K562 (cell line): Measurements from ENCODE around the gene ZNF516.

Experiments
- CTBP1 ChIP-seq: fragments of 450-650 bp; IDR thresholded peaks from 2 replicates; pipeline ENCODE4 v1.6.1; 2016; ENCODE audit warnings: borderline replicate concordance
- HIVEP1 ChIP-seq: fragments of 250-450 bp; sonication (Bioruptor Pico); IDR thresholded peaks from 2 replicates; pipeline ENCODE4 v1.4.0; 2020; ENCODE audit warnings: mild to moderate bottlenecking
- POLR2A ChIP-seq: fragments of 450-650 bp; conservative IDR thresholded peaks from 2 replicates; pipeline ENCODE4 v1.6.1; 2016
- ZNF263 ChIP-seq: sonication (generic); formaldehyde crosslinking; IDR thresholded peaks from 2 replicates; pipeline ENCODE4 v1.8.0; 2022; ENCODE audit warnings: mild to moderate bottlenecking, missing genetic modification reagents, borderline replicate concordance
- TF ChIP-seq, protein P1 (sequence below): sonication (generic); formaldehyde crosslinking; IDR thresholded peaks from 2 replicates; pipeline ENCODE4 v1.8.1; 2022; ENCODE audit warnings: missing genetic modification reagents

DNA sequence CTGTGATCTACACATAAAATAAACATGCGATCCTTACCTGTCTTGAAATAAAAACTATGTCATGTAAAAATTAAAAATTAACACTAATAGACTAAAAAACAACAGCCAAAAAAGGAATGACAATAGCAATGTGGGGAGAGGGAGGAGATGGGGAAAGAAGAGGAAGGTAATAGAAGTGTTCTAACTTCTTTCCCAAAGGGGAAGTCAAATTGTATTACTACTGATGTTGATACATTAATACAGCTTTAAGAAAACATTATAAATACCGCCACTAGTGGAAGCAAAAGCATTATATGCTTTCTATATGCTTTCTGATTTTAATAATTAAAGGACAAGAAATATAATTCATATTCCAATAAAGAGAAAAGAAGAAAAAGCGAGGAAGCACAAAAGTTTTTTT, 22.2 kb downstream of the ZNF516 start:
- TF ChIP-seq, protein P1, sequence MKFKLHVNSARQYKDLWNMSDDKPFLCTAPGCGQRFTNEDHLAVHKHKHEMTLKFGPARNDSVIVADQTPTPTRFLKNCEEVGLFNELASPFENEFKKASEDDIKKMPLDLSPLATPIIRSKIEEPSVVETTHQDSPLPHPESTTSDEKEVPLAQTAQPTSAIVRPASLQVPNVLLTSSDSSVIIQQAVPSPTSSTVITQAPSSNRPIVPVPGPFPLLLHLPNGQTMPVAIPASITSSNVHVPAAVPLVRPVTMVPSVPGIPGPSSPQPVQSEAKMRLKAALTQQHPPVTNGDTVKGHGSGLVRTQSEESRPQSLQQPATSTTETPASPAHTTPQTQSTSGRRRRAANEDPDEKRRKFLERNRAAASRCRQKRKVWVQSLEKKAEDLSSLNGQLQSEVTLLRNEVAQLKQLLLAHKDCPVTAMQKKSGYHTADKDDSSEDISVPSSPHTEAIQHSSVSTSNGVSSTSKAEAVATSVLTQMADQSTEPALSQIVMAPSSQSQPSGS (CRISPR knock-in tag) = no peak
- no peak for TF ChIP-seq CTBP1
- TF ChIP-seq ZNF263 (CRISPR knock-in tag) = no peak
- TF ChIP-seq POLR2A = no peak
- TF ChIP-seq HIVEP1 (CRISPR knock-in tag) = no peak
